K562 (cell line): ENCODE data around the gene GGCT. TPM values are rescaled to one million over a fixed set of nuclear protein-coding genes. Genes with fewer than 3 reads are reported as not detected.
A peak's percentile ranks its signal among the peaks of the same experiment; 100 is the strongest.

Experiments used
- ARHGAP35 ChIP-seq: fragments of 450-650 bp; IDR thresholded peaks from 2 replicates; pipeline ENCODE4 v1.6.1; 2018; ENCODE audit not compliant: partially characterized antibody
- ARID2 ChIP-seq: fragments of 450-650 bp; IDR thresholded peaks from 2 replicates; pipeline ENCODE4 v1.6.1; 2017; ENCODE audit warnings: antibody characterized with exemption, mild to moderate bottlenecking
- BCL6 ChIP-seq: fragments of 250-450 bp; sonication (Bioruptor Pico); IDR thresholded peaks from 2 replicates; pipeline ENCODE4 v1.4.0; 2020
- E2F5 ChIP-seq: sonication (generic); formaldehyde crosslinking; IDR thresholded peaks from 2 replicates; pipeline ENCODE4 v1.8.0; 2022; ENCODE audit warnings: mild to moderate bottlenecking, missing genetic modification reagents
- ETS1 ChIP-seq: conservative IDR thresholded peaks from 2 replicates; pipeline ENCODE4 v1.6.1; 2011; ENCODE audit warnings: low read depth, mild to moderate bottlenecking, low read length; ENCODE audit not compliant: control insufficient read depth
- GMEB1 ChIP-seq: fragments of 250-450 bp; sonication (Bioruptor Pico); IDR thresholded peaks from 2 replicates; pipeline ENCODE4 v1.4.0; 2020; ENCODE audit warnings: mild to moderate bottlenecking
- KDM1A ChIP-seq, 2 experiments: fragments of 450-650 bp; IDR thresholded peaks; 2 replicates each; pipeline ENCODE4 v1.6.1; 2016; ENCODE audit warnings: mild to moderate bottlenecking in 2 of 2
- MAFK ChIP-seq: IDR thresholded peaks from 2 replicates; pipeline ENCODE4 v1.6.1; 2011; ENCODE audit warnings: low read length, improper control_type of control experiment
- MED1 ChIP-seq: sonication (generic); formaldehyde crosslinking; IDR thresholded peaks from 2 replicates; pipeline ENCODE4 v1.8.1; 2023; ENCODE audit warnings: missing genetic modification reagents, borderline replicate concordance
- PHB ChIP-seq: fragments of 250-450 bp; sonication (Bioruptor Pico); IDR thresholded peaks from 2 replicates; pipeline ENCODE4 v1.5.0; 2021
- SP1 ChIP-seq: sonication (generic); formaldehyde crosslinking; IDR thresholded peaks from 2 replicates; pipeline ENCODE4 v1.8.1; 2022; ENCODE audit warnings: mild to moderate bottlenecking, missing genetic modification reagents
- SREBF2 ChIP-seq: sonication (generic); formaldehyde crosslinking; IDR thresholded peaks from 2 replicates; pipeline ENCODE4 v1.4.0; 2020; ENCODE audit warnings: mild to moderate bottlenecking, missing genetic modification reagents
- TFE3 ChIP-seq: fragments of 450-650 bp; formaldehyde crosslinking; IDR thresholded peaks from 2 replicates; pipeline ENCODE4 v1.4.0; 2020; ENCODE audit warnings: mild to moderate bottlenecking, mixed read lengths
- UBTF ChIP-seq, 2 experiments: IDR thresholded peaks; 2 replicates each; pipeline ENCODE4 v1.6.1; 2012; ENCODE audit warnings: improper control_type of control experiment in 2 of 2, low read depth in 2 of 2, low read length in 2 of 2, borderline replicate concordance in 1 of 2
- ZBED1 ChIP-seq: IDR thresholded peaks from 2 replicates; pipeline ENCODE4 v1.6.1; 2014
- ZKSCAN8 ChIP-seq: fragments of 200-800 bp; sonication (Bioruptor generic); IDR thresholded peaks from 2 replicates; pipeline ENCODE4 v1.6.1; 2016; ENCODE audit warnings: missing genetic modification characterization, missing compliant biosample characterization
- ZNF175 ChIP-seq: fragments of 200-800 bp; sonication (Bioruptor generic); IDR thresholded peaks from 2 replicates; pipeline ENCODE4 v1.6.1; 2016; ENCODE audit warnings: low read depth, mild to moderate bottlenecking, missing genetic modification characterization, missing compliant biosample characterization
- ZNF184 ChIP-seq: sonication (generic); formaldehyde crosslinking; IDR thresholded peaks from 2 replicates; pipeline ENCODE4 v1.5.0; 2020; ENCODE audit warnings: missing genetic modification reagents
- ZNF324 ChIP-seq: fragments of 250-450 bp; sonication (Bioruptor Pico); IDR thresholded peaks from 2 replicates; pipeline ENCODE4 v1.4.0; 2020; ENCODE audit warnings: mild to moderate bottlenecking
- ZNF384 ChIP-seq: IDR thresholded peaks from 2 replicates; pipeline ENCODE4 v1.6.1; 2012; ENCODE audit warnings: low read depth, low read length, improper control_type of control experiment
- ZNF778 ChIP-seq: fragments of 450-650 bp; formaldehyde crosslinking; IDR thresholded peaks from 2 replicates; pipeline ENCODE4 v1.4.0; 2020; ENCODE audit warnings: mild to moderate bottlenecking, moderate library complexity
- polyA plus RNA-seq, 8 experiments: library from polyadenylated mRNA; depleted of rRNA in 4 of 8; stranded (reverse) in 5 of 8; unstranded in 3 of 8; fragments of >200 nt; fragmentation: Nextera tagmentation in 2 of 8; fragmentation: Illumina TruSeq in 1 of 8; extraction: Ambion mirVana in 2 of 8; extraction: Trizol in 1 of 8; gene quantifications; 2 replicates each; pipeline versions ENCODE4 v1.2.1 to v1.2.3, GENCODE V29; 2011 to 2014; ENCODE audit warnings: inconsistent platforms in 1 of 8, missing spikeins in 1 of 8
- total RNA-seq, 7 experiments: library from RNA; depleted of rRNA in 6 of 7; stranded (reverse); fragments of >200 nt in 6 of 7; fragmentation: Illumina TruSeq in 2 of 7; extraction: Trizol in 2 of 7; gene quantifications; 2 replicates each; pipeline versions ENCODE4 v1.2.1 to v1.2.3, GENCODE V29; 2011 to 2021; ENCODE audit warnings: low replicate concordance in 1 of 7

The GGCT gene
- total and polyA plus RNA-seq, 9 of the 15 experiments (the other 6 are each of a cell fraction or from before 2014, with no cell fraction given) = 79.0 to 349 (median 136) TPM

- TF ChIP-seq GMEB1 (no peak), ZKSCAN8 (no peak), ZNF324 (CRISPR knock-in tag) (no peak), SREBF2 (no peak), ZBED1 (no peak), BCL6 (CRISPR knock-in tag) (no peak), MAFK (peak; percentile 35; the same call in 1 of the 2 replicates), SP1 (CRISPR knock-in tag) (peak; percentile 50; the same call in 1 of the 2 replicates), ETS1 (no peak), ZNF184 (CRISPR knock-in tag) (no peak), ARHGAP35 (no peak), ZNF175 (CRISPR knock-in tag) (no peak), KDM1A (IDR thresholded peaks at IDR 0.05) (peak; percentile 99), UBTF (IDR thresholded peaks at IDR 0.05; ENCODE audit: borderline replicate concordance in 1 of 2, low read depth in 2 of 2, low read length in 2 of 2) (no peak), PHB (no peak), E2F5 (no peak), MED1 (no peak), ZNF778 (CRISPR knock-in tag) (no peak), TFE3 (no peak), ARID2 (no peak), ZNF384 (no peak)
These were observed 34.4 kb downstream of the GGCT start (continued) for GRCh38 chr7:30470163-30470770.
